ENCODE measurements around the gene GLIS1. TPM values are rescaled to one million over a fixed set of nuclear protein-coding genes. Genes with fewer than 3 reads are reported as not detected.

Gene GLIS1
- total and polyA plus RNA-seq, 2 of the 8 experiments (the other 6 are each of a cell fraction or from before 2014, with no cell fraction given): 0.15 to 0.22 TPM

- Histone ChIP-seq H2BK20ac (ENCODE audit: low read length) (no peak overlapping the region), H3K79me2 (ENCODE audit: control insufficient read depth in 1 of 2, insufficient read depth in 2 of 2, low read length in 2 of 2) (no peaks in the 10 kb centered on the region; a peak in 1 of 4 replicates), H3K27ac (ENCODE audit: low read depth, low read length) (no peak overlapping the region), H3K23ac (ENCODE audit: insufficient read length) (no peak overlapping the region), H2AK5ac (ENCODE audit: low read depth, low read length) (no peak overlapping the region), H2BK15ac (ENCODE audit: low read length) (no peak overlapping the region), H3K14ac (ENCODE audit: insufficient read length) (no peak overlapping the region), H3K79me1 (ENCODE audit: low read depth, low read length) (no peaks in the 10 kb centered on the region), H3K4me2 (ENCODE audit: insufficient read depth in 1 of 2, low read depth in 2 of 2, low read length in 2 of 2) (no peak overlapping the region), H3K36me3 (ENCODE audit: control insufficient read depth in 2 of 4, insufficient read depth in 4 of 4, low read length in 3 of 4) (no peaks in the 10 kb centered on the region), H4K20me1 (replicated peaks in 1 of 2; ENCODE audit: control insufficient read depth in 1 of 2, insufficient read depth in 2 of 2, low read length in 2 of 2) (no peaks in the 10 kb centered on the region), H3K27me3 (replicated peaks in 1 of 4; ENCODE audit: control insufficient read depth in 3 of 4, extremely low read depth in 1 of 4, insufficient read depth in 3 of 4, low read length in 3 of 4) (no peaks in the 10 kb centered on the region), H3K23me2 (ENCODE audit: low read depth, low read length) (no peaks in the 10 kb centered on the region), H3K4ac (replicated peaks; ENCODE audit: insufficient read length, low read depth, low read length) (no peak overlapping the region), H2AFZ (ENCODE audit: low read length) (no peak overlapping the region), H3K4me1 (replicated peaks in 1 of 4; ENCODE audit: control insufficient read depth in 3 of 4, insufficient read depth in 4 of 4, low read length in 3 of 4) (no peaks in the 10 kb centered on the region), H3K56ac (replicated peaks; ENCODE audit: insufficient read length, low read depth, low read length) (no peak overlapping the region), H2BK120ac (replicated peaks; ENCODE audit: low read depth, low read length) (no peak overlapping the region), H4K8ac (ENCODE audit: extremely low read depth, insufficient read depth, low read length) (no peak overlapping the region), H2BK5ac (ENCODE audit: low read depth, low read length) (no peak overlapping the region), H3K18ac (ENCODE audit: extremely low read depth, low read length) (no peak overlapping the region), H3K4me3 (ENCODE audit: extremely low read depth in 1 of 4, insufficient read depth in 2 of 4, low read depth in 3 of 4, low read length in 4 of 4) (no peak overlapping the region), H4K91ac (replicated peaks; ENCODE audit: insufficient read length, low read length) (no peak overlapping the region), H4K5ac (ENCODE audit: insufficient read length, low read depth, low read length) (no peak overlapping the region), H3K9ac (replicated peaks in 1 of 4; ENCODE audit: extremely low read depth in 1 of 4, low read depth in 3 of 4, low read length in 3 of 4) (no peak overlapping the region), H3K9me3 (ENCODE audit: insufficient read depth in 2 of 2, low read depth in 1 of 2, low read length in 1 of 2) (no peaks in the 10 kb centered on the region), H2BK12ac (ENCODE audit: low read depth, low read length) (0 out of 2 replicates have a peak overlapping the region, but pooled peaks have one; percentile 39)
- no peak for FAIRE-seq
- CTCF ChIA-PET (ENCODE audit: partially characterized antibody): interaction anchor here (1.0 kb wide), 1 partner anchor 9 kb away, joined by 5 read pairs; no protein-coding TSS in a partner anchor
- POLR2A ChIA-PET (ENCODE audit: partially characterized antibody): no interaction called here
- DNase-seq (ENCODE audit: low read depth in 1 of 2, low spot score in 2 of 2): no peak
- 93% methylated on average over 2 of the region's 2 CpGs; no CpG with 5 or more reads in 1 of the 2 experiments for WGBS, 2 experiments (ENCODE audit: extremely low coverage in 1 of 2, insufficient coverage in 1 of 2, insufficient read length in 1 of 2, insufficient replicate concordance in 2 of 2, low coverage in 1 of 2, low lambda C conversion rate in 2 of 2, missing lambda C conversion rate in 1 of 2)
- TF ChIP-seq BRCA1 (IDR thresholded peaks at IDR 0.05; ENCODE audit: low read depth, low read length): no peak
- TF ChIP-seq ATF2 (IDR thresholded peaks at IDR 0.05; ENCODE audit: low read length): no peak
- no peak for TF ChIP-seq EZH2 (IDR thresholded peaks at IDR 0.05; ENCODE audit: low read depth, low read length, severe bottlenecking)
- TF ChIP-seq POU5F1 (IDR thresholded peaks at IDR 0.05; ENCODE audit: low read depth, low read length): no peak
- TF ChIP-seq FOSL1 (IDR thresholded peaks at IDR 0.05; ENCODE audit: insufficient read depth, low read depth, low read length): no peak
- TF ChIP-seq USF2 (IDR thresholded peaks at IDR 0.05; ENCODE audit: low read length): no peak
- no peak for TF ChIP-seq MAFK (IDR thresholded peaks at IDR 0.05; ENCODE audit: low read depth, low read length)
These were observed 260.5 kb downstream of the GLIS1 start for GRCh38 chr1:53478502-53478818.

Data from H1 (cell line).